Measurements from ENCODE around the gene KDM6B.
"Not testable (repeated sequence)": the region's sequence is repeated elsewhere in the genome, so short reads cannot be mapped to it uniquely, and the experiment has no call there.

Gene KDM6B

GRCh38 chr17:7859028-7859427, 25.0 kb downstream of the KDM6B start:
- no peak overlapping the region for H3K4me3 Mint-ChIP-seq
- peaks cover 9% of the 10 kb centered on the region for H3K4me1 Mint-ChIP-seq (ENCODE audit: low read depth)
- H3K27me3 Mint-ChIP-seq: no peaks in the 10 kb centered on the region
- no peak overlapping the region for H3K27ac Mint-ChIP-seq
- no peaks in the 10 kb centered on the region for H3K9me3 Mint-ChIP-seq
- peaks cover 34% of the 10 kb centered on the region for H3K36me3 Mint-ChIP-seq (ENCODE audit: low read depth)

GRCh38 chr17:7862692-7863437, 28.8 kb downstream of the KDM6B start:
- H3K27me3 Mint-ChIP-seq: no peaks in the 10 kb centered on the region
- no peaks in the 10 kb centered on the region for H3K9me3 Mint-ChIP-seq
- H3K4me1 Mint-ChIP-seq (ENCODE audit: low read depth): peaks cover 23% of the 10 kb centered on the region
- H3K27ac Mint-ChIP-seq: no peak overlapping the region
- peaks cover 57% of the 10 kb centered on the region for H3K36me3 Mint-ChIP-seq (ENCODE audit: low read depth)
- H3K4me3 Mint-ChIP-seq: no peak overlapping the region

- H3K4me3 Mint-ChIP-seq, H3K27ac Mint-ChIP-seq, H3K27me3 Mint-ChIP-seq, H3K9me3 Mint-ChIP-seq: not testable (repeated sequence)
- Mint-ChIP-seq H3K4me1 (ENCODE audit: low read depth) (peaks cover 35% of the 10 kb centered on the region), H3K36me3 (ENCODE audit: low read depth) (peaks cover 48% of the 10 kb centered on the region)
Measured at GRCh38 chr17:7864384-7864783, 30.4 kb downstream of the KDM6B start.

GRCh38 chr17:7864995-7865650, 31.1 kb downstream of the KDM6B start:
- H3K9me3 Mint-ChIP-seq: no peaks in the 10 kb centered on the region
- H3K27ac Mint-ChIP-seq: no peak overlapping the region
- peaks cover 41% of the 10 kb centered on the region for H3K36me3 Mint-ChIP-seq (ENCODE audit: low read depth)
- no peaks in the 10 kb centered on the region for H3K27me3 Mint-ChIP-seq
- H3K4me3 Mint-ChIP-seq: no peak overlapping the region
- peaks cover 30% of the 10 kb centered on the region for H3K4me1 Mint-ChIP-seq (ENCODE audit: low read depth)

GRCh38 chr17:7867881-7868329, 33.9 kb downstream of the KDM6B start:
- H3K4me3 Mint-ChIP-seq: no peak overlapping the region
- peaks cover 32% of the 10 kb centered on the region for H3K36me3 Mint-ChIP-seq (ENCODE audit: low read depth)
- H3K9me3 Mint-ChIP-seq: no peaks in the 10 kb centered on the region

GRCh38 chr17:7873051-7873450, 39.0 kb downstream of the KDM6B start:
- Mint-ChIP-seq H3K4me3 (no peak overlapping the region), H3K36me3 (ENCODE audit: low read depth) (peaks cover 26% of the 10 kb centered on the region), H3K4me1 (ENCODE audit: low read depth) (peaks cover 14% of the 10 kb centered on the region), H3K27ac (no peak overlapping the region), H3K27me3 (no peaks in the 10 kb centered on the region), H3K9me3 (no peaks in the 10 kb centered on the region)

More at GRCh38 chr17:7867881-7868329, 33.9 kb downstream of the KDM6B start:
- Mint-ChIP-seq H3K4me1 (ENCODE audit: low read depth) (peaks cover 26% of the 10 kb centered on the region), H3K27me3 (no peaks in the 10 kb centered on the region), H3K27ac (peak overlapping the region; percentile 1)

- no peak overlapping the region for H3K4me3 Mint-ChIP-seq
- no peak overlapping the region for H3K27ac Mint-ChIP-seq
- no peaks in the 10 kb centered on the region for H3K9me3 Mint-ChIP-seq
- H3K27me3 Mint-ChIP-seq: no peaks in the 10 kb centered on the region
- peaks cover 25% of the 10 kb centered on the region for H3K36me3 Mint-ChIP-seq (ENCODE audit: low read depth)
- peaks cover 4% of the 10 kb centered on the region for H3K4me1 Mint-ChIP-seq (ENCODE audit: low read depth)
Measured at GRCh38 chr17:7875804-7876370, 41.9 kb downstream of the KDM6B start.

- H3K9me3 Mint-ChIP-seq: no peaks in the 10 kb centered on the region
- peaks cover 4% of the 10 kb centered on the region for H3K4me1 Mint-ChIP-seq (ENCODE audit: low read depth)
- H3K27ac Mint-ChIP-seq: no peak overlapping the region
- H3K36me3 Mint-ChIP-seq (ENCODE audit: low read depth): peaks cover 17% of the 10 kb centered on the region
- no peak overlapping the region for H3K4me3 Mint-ChIP-seq
- H3K27me3 Mint-ChIP-seq: no peaks in the 10 kb centered on the region
Measured at GRCh38 chr17:7878234-7878633, 44.2 kb downstream of the KDM6B start.

GRCh38 chr17:7880076-7880868, 46.3 kb downstream of the KDM6B start:
- Mint-ChIP-seq H3K4me3 (no peak overlapping the region), H3K27me3 (no peaks in the 10 kb centered on the region), H3K36me3 (ENCODE audit: low read depth) (peaks cover 11% of the 10 kb centered on the region), H3K4me1 (ENCODE audit: low read depth) (peaks cover 4% of the 10 kb centered on the region), H3K9me3 (no peaks in the 10 kb centered on the region), H3K27ac (no peak overlapping the region)

- Mint-ChIP-seq H3K36me3 (ENCODE audit: low read depth) (peaks cover under 1% of the 10 kb centered on the region), H3K4me1 (ENCODE audit: low read depth) (peaks cover under 1% of the 10 kb centered on the region), H3K4me3 (no peak overlapping the region), H3K27ac (no peak overlapping the region), H3K27me3 (no peaks in the 10 kb centered on the region), H3K9me3 (no peaks in the 10 kb centered on the region)
Measured at GRCh38 chr17:7881276-7882054, 47.4 kb downstream of the KDM6B start.

- H3K9me3 Mint-ChIP-seq: no peaks in the 10 kb centered on the region
- H3K4me3 Mint-ChIP-seq: no peak overlapping the region
- no peaks in the 10 kb centered on the region for H3K4me1 Mint-ChIP-seq (ENCODE audit: low read depth)
Measured at GRCh38 chr17:7882068-7882467, 48.1 kb downstream of the KDM6B start.

GRCh38 chr17:7882629-7883028, 48.6 kb downstream of the KDM6B start:
- no peaks in the 10 kb centered on the region for H3K36me3 Mint-ChIP-seq (ENCODE audit: low read depth)
- no peaks in the 10 kb centered on the region for H3K27me3 Mint-ChIP-seq
- H3K4me1 Mint-ChIP-seq (ENCODE audit: low read depth): no peaks in the 10 kb centered on the region
- no peaks in the 10 kb centered on the region for H3K9me3 Mint-ChIP-seq
- no peak overlapping the region for H3K27ac Mint-ChIP-seq
- H3K4me3 Mint-ChIP-seq: no peak overlapping the region

More at GRCh38 chr17:7882068-7882467, 48.1 kb downstream of the KDM6B start:
- Mint-ChIP-seq H3K36me3 (ENCODE audit: low read depth) (no peaks in the 10 kb centered on the region), H3K27ac (no peak overlapping the region), H3K27me3 (no peaks in the 10 kb centered on the region)
